A673 (cell line): Measurements from ENCODE around the gene HMGXB3.

Source experiments
- EZH2 ChIP-seq: fragments of 200-600 bp; sonication (generic); IDR thresholded peaks from 2 replicates; pipeline ENCODE4 v1.6.1; 2017; ENCODE audit warnings: borderline replicate concordance, low read depth, mild to moderate bottlenecking, mixed read lengths, antibody characterized with exemption, low read length; ENCODE audit not compliant: poor library complexity, severe bottlenecking
- TF ChIP-seq, protein P1 (sequence below): fragments of 300-800, 200-600 bp; sonication (generic); conservative IDR thresholded peaks from 2 replicates; pipeline ENCODE4 v1.5.1; 2017; ENCODE audit warnings: low read depth, mild to moderate bottlenecking, antibody characterized with exemption, low read length, moderate library complexity, mixed read lengths

DNA sequence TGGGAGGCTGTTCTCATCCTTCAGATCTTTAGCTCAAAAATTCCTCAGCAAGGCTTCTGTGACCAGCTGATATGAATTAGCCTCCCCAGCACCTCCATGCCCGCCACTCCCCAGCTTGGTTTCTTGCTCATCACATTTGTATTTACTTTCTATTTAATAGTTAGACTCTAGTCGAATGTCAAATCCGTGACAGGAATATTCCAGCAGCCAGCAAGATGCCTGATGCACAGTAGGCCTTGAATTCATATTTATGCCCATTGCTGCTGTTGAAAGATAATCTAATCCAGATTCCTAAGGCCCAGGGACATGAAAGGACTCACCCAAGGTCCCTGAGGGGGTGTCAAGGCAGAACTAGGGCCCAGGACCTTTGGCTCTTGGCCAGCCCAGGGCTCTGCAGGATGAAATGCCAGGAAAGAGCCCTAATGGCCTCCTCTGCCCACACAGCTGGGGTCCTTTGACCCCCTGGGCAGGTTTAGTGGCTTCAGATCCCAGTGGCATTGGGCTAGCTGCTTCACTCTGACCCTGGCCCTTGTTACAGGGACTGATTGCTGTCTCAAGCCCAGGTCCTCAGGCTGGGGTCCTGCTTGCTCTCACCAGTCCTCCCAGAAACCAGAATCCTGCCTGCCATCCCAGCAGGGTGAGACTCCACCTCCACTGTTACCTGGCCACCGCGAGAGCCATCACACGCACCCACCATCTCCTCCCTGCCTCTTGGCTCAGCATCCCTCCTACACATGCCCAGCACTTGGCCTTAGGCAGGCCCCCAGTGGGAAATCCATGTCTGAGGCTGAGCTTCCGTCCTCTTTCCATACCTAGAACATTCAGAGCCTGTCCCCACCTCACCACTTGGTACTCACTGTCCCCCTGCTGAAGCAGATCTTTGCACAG, 78.5 kb downstream of the HMGXB3 start:
- TF ChIP-seq EZH2, result no peak
- TF ChIP-seq, protein P1, sequence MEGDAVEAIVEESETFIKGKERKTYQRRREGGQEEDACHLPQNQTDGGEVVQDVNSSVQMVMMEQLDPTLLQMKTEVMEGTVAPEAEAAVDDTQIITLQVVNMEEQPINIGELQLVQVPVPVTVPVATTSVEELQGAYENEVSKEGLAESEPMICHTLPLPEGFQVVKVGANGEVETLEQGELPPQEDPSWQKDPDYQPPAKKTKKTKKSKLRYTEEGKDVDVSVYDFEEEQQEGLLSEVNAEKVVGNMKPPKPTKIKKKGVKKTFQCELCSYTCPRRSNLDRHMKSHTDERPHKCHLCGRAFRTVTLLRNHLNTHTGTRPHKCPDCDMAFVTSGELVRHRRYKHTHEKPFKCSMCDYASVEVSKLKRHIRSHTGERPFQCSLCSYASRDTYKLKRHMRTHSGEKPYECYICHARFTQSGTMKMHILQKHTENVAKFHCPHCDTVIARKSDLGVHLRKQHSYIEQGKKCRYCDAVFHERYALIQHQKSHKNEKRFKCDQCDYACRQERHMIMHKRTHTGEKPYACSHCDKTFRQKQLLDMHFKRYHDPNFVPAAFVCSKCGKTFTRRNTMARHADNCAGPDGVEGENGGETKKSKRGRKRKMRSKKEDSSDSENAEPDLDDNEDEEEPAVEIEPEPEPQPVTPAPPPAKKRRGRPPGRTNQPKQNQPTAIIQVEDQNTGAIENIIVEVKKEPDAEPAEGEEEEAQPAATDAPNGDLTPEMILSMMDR, result no peak
